T-helper 1 cell treated with Interleukin-12 subunit alpha and Interleukin-12 subunit beta and Interleukin-4 antibody, amounts not matched to agents 30 μg/mL and 1 μg/mL, for 36 hours (primary cell): ENCODE results near the gene PAX4.

Source experiments
- H3K27ac Mint-ChIP-seq: one replicate; pipeline ENCODE4 v1.8.0; 2021; ENCODE audit warnings: mild to moderate bottlenecking, mixed read lengths
- H3K27me3 Mint-ChIP-seq: one replicate; pipeline ENCODE4 v1.8.0; 2021; ENCODE audit warnings: low read depth, mixed read lengths
- H3K36me3 Mint-ChIP-seq: one replicate; pipeline ENCODE4 v1.8.0; 2021; ENCODE audit warnings: low read depth, mixed read lengths
- H3K4me1 Mint-ChIP-seq: one replicate; pipeline ENCODE4 v1.8.0; 2021; ENCODE audit warnings: low read depth, mixed read lengths
- H3K4me3 Mint-ChIP-seq: one replicate; pipeline ENCODE4 v1.8.0; 2021; ENCODE audit warnings: mild to moderate bottlenecking, moderate library complexity, mixed read lengths
- H3K9me3 Mint-ChIP-seq: one replicate; pipeline ENCODE4 v1.8.0; 2021; ENCODE audit warnings: mixed read lengths

Gene PAX4, protein sequence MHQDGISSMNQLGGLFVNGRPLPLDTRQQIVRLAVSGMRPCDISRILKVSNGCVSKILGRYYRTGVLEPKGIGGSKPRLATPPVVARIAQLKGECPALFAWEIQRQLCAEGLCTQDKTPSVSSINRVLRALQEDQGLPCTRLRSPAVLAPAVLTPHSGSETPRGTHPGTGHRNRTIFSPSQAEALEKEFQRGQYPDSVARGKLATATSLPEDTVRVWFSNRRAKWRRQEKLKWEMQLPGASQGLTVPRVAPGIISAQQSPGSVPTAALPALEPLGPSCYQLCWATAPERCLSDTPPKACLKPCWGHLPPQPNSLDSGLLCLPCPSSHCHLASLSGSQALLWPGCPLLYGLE

DNA sequence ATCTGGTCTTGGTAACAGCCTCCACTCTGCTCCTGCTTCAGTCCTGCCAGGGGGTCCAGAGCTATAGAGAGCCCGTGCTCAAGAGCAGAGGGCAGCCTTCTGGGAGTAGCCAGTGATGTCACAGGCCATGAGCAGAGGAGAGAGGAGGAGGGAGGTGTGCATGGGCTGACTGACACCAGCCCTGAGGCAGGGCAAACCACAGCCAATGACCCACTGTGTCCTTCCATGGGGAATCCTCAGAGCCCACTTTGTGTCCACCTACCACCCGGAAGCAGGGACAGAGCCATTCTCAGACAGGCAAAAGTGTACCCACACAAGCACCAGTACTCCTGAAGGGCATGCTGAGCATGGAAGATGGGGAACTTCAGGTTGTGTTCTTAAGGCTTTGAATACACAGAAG is at the start of gene PAX4:
PAX4 (minus strand) TSS at position 101 of the 400 bp plus-strand sequence. CDS start 2,214 bp downstream, outside the sequence.
- H3K9me3 Mint-ChIP-seq = no peaks in the 10 kb centered on the region
- no peaks in the 10 kb centered on the region for H3K4me1 Mint-ChIP-seq
- no peaks in the 10 kb centered on the region for H3K36me3 Mint-ChIP-seq
- H3K4me3 Mint-ChIP-seq = no peak within 1 kb of the TSS
- no peak within 1 kb of the TSS for H3K27ac Mint-ChIP-seq
- H3K27me3 Mint-ChIP-seq = peaks cover 63% of the 10 kb centered on the region

DNA sequence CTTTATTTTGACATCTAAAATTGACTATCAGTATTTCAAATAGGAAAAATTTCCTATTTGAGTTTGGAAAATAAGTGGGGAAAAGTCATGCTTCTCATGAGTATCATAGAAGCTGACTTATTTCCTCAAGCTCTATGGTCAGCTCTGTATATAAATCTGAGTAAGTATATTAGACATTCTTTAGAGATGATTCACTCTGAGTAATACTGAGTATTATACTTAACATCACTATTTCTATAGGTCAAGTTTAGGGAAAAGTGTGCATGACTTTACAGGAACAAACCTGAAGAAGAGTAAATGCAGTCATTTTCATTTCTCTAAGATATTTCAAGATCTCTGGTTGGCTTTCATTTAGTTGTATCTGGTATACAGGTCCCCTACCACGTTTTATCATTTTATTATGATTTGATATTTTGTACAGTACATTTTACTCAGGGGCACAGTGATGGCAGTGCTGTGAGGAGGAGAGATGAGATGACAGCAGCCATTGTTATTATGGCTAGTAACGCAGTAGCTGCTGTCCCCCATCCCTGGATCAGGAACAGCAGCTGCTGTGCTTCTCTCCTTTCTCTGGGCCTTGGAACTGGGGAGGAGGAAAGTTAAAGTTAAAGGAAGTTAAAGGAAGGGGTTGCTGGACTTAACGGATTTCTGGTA is 49.2 kb upstream of the PAX4 start:
- H3K9me3 Mint-ChIP-seq = no peaks in the 10 kb centered on the region
- peaks cover 41% of the 10 kb centered on the region for H3K4me1 Mint-ChIP-seq
- H3K36me3 Mint-ChIP-seq = peaks cover 16% of the 10 kb centered on the region
- H3K27me3 Mint-ChIP-seq = no peaks in the 10 kb centered on the region
- H3K4me3 Mint-ChIP-seq = no peak overlapping the region
- no peak overlapping the region for H3K27ac Mint-ChIP-seq

GRCh38 chr7:127666602-127667001 is 48.7 kb upstream of the PAX4 start:
- Mint-ChIP-seq H3K9me3 (no peaks in the 10 kb centered on the region), H3K36me3 (peaks cover 16% of the 10 kb centered on the region), H3K27me3 (no peaks in the 10 kb centered on the region), H3K27ac (no peak overlapping the region), H3K4me3 (no peak overlapping the region), H3K4me1 (peaks cover 41% of the 10 kb centered on the region)

DNA sequence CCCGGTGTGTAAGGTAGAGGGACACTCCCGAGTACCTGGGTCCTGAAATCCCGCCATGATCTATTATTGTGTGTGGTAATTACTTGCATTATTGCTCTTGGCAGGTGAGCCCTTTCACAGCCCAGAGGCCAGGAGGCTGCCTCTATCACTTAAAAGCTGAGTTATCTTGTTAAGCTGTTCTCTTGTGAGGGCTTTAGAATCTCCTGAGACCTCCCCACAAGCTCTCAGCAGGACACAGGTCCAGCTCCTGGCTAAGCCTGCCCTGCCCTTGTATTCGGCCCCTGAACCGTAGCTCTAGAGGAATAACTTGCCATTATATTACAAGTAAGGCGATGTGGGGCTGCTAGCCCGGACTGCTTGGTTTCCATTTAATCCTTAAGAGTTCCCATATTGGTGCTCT is 48.0 kb upstream of the PAX4 start:
- no peaks in the 10 kb centered on the region for H3K27me3 Mint-ChIP-seq
- H3K36me3 Mint-ChIP-seq = peaks cover 19% of the 10 kb centered on the region
- no peaks in the 10 kb centered on the region for H3K9me3 Mint-ChIP-seq
- H3K4me1 Mint-ChIP-seq = peaks cover 45% of the 10 kb centered on the region
- H3K4me3 Mint-ChIP-seq = no peak overlapping the region
- H3K27ac Mint-ChIP-seq = no peak overlapping the region

DNA sequence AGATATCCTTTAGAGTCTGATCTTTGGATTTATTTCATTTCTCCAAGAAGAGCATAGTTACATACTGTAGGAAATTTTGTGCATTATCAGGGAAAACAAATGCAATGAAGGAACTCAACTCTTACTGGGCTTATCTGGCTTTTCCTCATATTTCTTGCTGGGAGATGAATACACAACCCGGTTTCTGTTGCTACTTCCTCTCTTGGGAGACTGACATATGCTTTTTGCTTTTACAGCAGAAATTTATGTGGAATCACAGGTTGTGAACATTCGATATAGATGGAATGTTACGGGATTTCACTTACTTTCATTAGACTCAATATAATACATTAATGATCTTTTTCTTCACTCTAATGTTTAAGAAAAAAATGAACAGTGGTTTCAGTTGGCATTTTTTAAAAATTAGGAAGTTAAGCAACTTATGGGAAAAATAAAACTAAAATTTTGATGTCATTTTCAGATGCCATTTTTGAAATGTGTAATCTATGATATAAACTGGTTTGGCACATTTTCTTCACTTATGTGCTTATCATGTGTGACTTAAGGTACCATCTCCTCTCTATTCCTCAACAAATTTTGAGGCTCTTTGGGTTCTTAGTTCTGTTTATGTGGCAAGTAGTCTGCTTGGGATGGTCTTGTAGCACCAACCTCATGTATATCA is 41.2 kb upstream of the PAX4 start:
- Mint-ChIP-seq H3K4me1 (peaks cover 46% of the 10 kb centered on the region), H3K9me3 (no peaks in the 10 kb centered on the region), H3K36me3 (peaks cover 37% of the 10 kb centered on the region), H3K4me3 (no peak overlapping the region), H3K27ac (no peak overlapping the region), H3K27me3 (no peaks in the 10 kb centered on the region)

- no peak overlapping the region for H3K27ac Mint-ChIP-seq
- H3K27me3 Mint-ChIP-seq = no peaks in the 10 kb centered on the region
- no peak overlapping the region for H3K4me3 Mint-ChIP-seq
Observed at GRCh38 chr7:127657500-127657899, 39.6 kb upstream of the PAX4 start.

GRCh38 chr7:127655720-127656119 is 37.8 kb upstream of the PAX4 start:
- Mint-ChIP-seq H3K9me3 (no peaks in the 10 kb centered on the region), H3K4me1 (peaks cover 53% of the 10 kb centered on the region), H3K27me3 (no peaks in the 10 kb centered on the region), H3K36me3 (peaks cover 32% of the 10 kb centered on the region), H3K27ac (no peak overlapping the region), H3K4me3 (no peak overlapping the region)

More at GRCh38 chr7:127657500-127657899, 39.6 kb upstream of the PAX4 start:
- Mint-ChIP-seq H3K36me3 (peaks cover 38% of the 10 kb centered on the region), H3K4me1 (peaks cover 50% of the 10 kb centered on the region), H3K9me3 (no peaks in the 10 kb centered on the region)

GRCh38 chr7:127654404-127655394 is 36.8 kb upstream of the PAX4 start:
- H3K4me3 Mint-ChIP-seq = peak overlapping the region; percentile 99
- H3K9me3 Mint-ChIP-seq = no peaks in the 10 kb centered on the region
- H3K27ac Mint-ChIP-seq = no peak overlapping the region
- H3K36me3 Mint-ChIP-seq = peaks cover 26% of the 10 kb centered on the region
- peaks cover 50% of the 10 kb centered on the region for H3K4me1 Mint-ChIP-seq
- H3K27me3 Mint-ChIP-seq = no peaks in the 10 kb centered on the region

DNA sequence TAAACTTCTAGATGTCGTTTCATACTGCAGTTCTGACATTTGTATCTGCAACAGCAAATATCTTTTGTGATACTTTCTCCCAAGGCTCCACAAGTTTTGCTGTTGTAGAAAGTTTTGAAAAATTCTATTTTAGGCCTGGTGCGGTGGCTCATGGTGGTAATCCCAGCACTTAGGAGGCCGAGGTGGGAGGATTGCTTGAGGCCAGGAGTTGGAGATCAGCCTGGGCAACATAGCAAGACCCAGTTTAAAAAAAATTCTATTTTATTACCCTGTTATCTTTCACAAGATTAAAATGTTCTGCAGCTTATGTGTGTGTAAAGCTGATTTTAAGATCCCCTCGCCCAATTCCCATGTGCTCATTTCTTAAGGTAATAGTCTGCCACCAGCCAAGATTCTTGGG is 35.5 kb upstream of the PAX4 start:
- Mint-ChIP-seq H3K9me3 (no peaks in the 10 kb centered on the region), H3K4me1 (peaks cover 40% of the 10 kb centered on the region), H3K4me3 (peak overlapping the region; percentile 99), H3K27ac (peak overlapping the region; percentile 98), H3K36me3 (peaks cover 21% of the 10 kb centered on the region), H3K27me3 (no peaks in the 10 kb centered on the region)

DNA sequence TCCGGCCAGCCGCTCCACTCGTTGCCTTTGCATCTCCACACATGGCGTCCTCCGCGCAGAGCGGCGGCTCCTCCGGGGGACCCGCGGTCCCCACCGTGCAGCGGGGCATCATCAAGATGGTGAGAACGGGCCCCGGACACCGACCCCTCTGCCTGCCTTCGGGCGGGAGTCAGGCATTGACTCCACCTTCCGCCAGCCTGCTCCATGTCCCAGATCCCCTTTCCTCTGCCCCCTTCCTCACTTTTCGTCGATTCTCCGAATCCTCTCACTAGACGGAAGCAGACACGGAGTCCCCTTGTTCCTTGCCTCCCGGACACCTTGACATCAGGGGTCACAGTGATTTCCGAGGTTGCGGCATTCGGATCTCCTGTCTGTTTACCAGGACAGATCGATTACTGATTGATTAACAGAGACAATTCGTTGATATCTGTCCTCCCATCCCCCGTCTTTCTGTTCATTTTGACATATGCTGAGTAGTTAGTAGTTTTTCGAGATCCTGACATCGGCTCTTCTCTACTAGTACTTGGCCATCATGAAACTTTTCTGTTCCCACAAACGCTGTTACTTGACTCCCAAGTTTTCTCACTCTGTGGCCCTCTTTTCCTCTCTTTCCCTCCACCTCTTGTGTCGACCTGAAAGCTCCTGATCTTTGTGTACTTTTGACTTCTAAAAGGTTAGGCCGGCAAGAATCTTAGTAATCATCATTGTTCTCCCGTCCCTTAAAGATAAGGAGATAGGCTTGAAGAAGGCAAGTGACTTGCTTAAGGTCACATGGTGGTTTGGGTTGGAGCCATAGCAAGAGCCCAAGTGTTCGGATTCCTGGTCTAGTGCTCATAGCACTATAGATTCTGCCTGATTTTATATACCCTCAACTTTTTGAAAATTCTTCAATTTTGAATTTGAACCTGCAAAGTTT is 34.6 kb upstream of the PAX4 start:
- no peaks in the 10 kb centered on the region for H3K27me3 Mint-ChIP-seq
- H3K4me3 Mint-ChIP-seq = peak overlapping the region; percentile 99
- peaks cover 37% of the 10 kb centered on the region for H3K4me1 Mint-ChIP-seq
- peaks cover 19% of the 10 kb centered on the region for H3K36me3 Mint-ChIP-seq
- H3K27ac Mint-ChIP-seq = peak overlapping the region; percentile 98
- no peaks in the 10 kb centered on the region for H3K9me3 Mint-ChIP-seq

DNA sequence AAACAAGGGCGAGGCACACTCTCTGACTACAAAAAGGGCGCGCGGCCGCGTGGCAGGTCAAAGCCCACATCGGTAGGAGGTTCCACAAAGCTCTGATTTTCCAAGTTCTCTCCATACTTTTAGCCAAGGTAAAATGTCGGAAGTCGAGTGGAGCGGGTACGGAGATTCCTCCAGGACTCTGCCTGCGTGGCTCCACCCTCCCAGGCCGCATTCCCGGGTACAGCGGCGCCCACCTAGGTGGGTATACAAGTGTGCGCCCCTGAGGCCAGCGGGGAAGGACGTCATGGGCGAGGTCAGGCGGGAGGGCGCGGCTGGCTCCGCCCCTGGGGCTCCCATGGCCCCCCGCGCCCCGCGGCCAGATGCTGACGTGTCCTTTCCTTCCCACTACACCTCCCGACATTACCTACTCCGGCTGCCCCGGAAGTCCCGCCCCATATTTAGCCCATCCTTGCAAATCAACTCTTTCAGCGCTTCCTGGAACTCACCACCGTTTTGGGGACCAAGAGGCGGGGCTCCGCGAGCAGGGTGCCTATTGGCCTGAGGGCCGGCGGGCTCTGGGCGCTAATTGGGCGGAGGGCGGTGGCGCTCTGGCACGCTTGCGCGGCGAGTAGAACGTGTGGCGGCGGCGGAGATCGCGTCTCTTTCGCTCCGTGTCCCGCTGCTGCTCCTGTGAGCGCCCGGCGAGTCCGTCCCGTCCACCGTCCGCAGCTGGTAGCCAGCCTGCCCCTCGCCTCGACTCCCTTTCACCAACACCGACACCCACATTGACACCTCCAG is 33.8 kb upstream of the PAX4 start, which contains the start of gene SND1:
SND1 (plus strand) TSS at position 639 of the 777 bp plus-strand sequence. CDS start 180 bp downstream, outside the sequence.
- H3K27ac Mint-ChIP-seq = peak within 1 kb of the TSS; percentile 98

DNA sequence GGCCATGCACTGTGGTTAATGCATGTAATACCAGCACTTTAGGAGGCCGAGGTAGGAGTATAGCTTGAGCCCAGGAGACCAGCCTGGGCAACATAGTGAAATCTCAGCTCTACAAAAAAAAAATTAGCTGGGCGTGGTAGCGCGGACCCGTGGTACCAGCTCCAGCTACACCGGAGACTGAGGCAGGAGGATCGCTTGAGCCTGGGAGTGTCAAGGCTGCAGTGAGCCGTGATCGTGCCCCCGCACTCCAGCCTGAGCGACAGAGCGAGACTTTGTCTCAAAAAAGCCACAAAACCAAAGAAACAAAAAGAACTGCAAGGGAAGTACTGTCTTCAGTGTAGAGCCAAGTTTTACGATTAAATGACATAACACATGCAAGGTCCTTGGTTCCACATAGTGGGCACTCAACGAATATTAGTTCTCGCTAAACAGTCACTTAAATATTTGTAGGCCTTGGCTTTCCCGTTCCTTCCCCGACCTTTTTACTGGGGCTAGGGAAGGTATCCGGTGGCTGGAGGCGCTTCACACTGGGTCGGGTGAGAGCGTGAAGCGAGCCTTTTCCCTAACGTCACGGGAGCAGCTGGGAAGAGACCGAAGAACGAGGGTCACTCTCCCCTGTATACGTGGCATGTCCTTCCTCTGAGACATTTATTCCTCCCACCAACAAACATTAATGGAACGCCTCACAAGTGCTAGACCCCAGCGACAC is 33.1 kb upstream of the PAX4 start:
- Mint-ChIP-seq H3K4me3 (peak overlapping the region; percentile 99), H3K36me3 (peaks cover 15% of the 10 kb centered on the region), H3K9me3 (no peaks in the 10 kb centered on the region), H3K4me1 (peaks cover 34% of the 10 kb centered on the region), H3K27me3 (no peaks in the 10 kb centered on the region), H3K27ac (peak overlapping the region; percentile 98)

More for the DNA sequence above, 33.8 kb upstream of the PAX4 start, which contains the start of gene SND1:
- peaks cover 15% of the 10 kb centered on the region for H3K36me3 Mint-ChIP-seq
- H3K27me3 Mint-ChIP-seq = no peaks in the 10 kb centered on the region
- peaks cover 34% of the 10 kb centered on the region for H3K4me1 Mint-ChIP-seq
- H3K9me3 Mint-ChIP-seq = no peaks in the 10 kb centered on the region
- H3K4me3 Mint-ChIP-seq = peak within 1 kb of the TSS; percentile 99
